Mucosa of gallbladder (tissue), 1 donor: ENCODE data around the gene TLCD5. TPM values are rescaled to one million over a fixed set of nuclear protein-coding genes. Genes with fewer than 3 reads are reported as not detected.

Experiments used
- DNase-seq: peaks from one replicate; pipeline ENCODE4 v3.0.0-alpha.2; 2020; ENCODE audit warnings: low spot score
- total RNA-seq: library from RNA; stranded (reverse); gene quantifications from one replicate; pipeline ENCODE4 v1.2.1, GENCODE V29; 2021
- donor health status: DM: no; HTN: no; CAD: no.

TLCD5 gene
- total RNA-seq, 1 donor from 2014 or later, result 9.8 TPM

DNA sequence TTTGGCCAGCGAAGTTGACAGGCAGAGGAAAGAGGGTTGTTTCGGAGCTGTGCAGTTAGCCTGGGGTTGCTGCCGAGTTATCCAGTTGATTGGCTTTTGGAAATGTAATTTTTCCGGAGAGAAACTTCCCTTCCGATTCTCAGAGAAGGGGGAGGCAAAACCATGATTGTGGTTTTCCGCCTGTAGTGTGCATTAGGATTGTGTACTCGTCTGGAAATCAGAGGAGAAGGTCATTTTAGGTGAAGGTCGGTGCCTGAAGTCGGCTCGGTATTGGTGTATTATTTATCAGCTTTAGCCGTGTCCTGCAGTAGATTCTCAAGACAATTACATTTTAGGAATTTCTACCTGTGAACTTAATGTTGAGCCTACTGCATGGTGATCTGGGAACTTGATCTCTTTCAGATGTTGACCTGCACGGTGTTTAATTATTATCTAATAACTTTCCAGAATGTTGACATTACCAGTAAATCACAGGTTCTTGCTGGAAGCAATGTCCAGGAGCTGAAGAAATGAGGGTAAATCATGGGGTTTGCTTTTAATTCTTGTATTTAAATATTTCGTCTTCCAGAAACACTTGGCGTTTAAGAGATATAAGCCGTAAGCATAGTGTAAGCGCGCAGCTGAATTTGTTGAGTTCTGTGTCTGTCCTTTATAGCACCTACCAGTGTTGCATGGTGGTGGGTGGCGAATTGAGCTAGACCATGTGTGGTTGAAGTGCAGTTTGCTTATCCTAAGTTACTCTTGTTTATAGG is 12.4 kb downstream of the TLCD5 start:
- DNase-seq, result no peak

DNA sequence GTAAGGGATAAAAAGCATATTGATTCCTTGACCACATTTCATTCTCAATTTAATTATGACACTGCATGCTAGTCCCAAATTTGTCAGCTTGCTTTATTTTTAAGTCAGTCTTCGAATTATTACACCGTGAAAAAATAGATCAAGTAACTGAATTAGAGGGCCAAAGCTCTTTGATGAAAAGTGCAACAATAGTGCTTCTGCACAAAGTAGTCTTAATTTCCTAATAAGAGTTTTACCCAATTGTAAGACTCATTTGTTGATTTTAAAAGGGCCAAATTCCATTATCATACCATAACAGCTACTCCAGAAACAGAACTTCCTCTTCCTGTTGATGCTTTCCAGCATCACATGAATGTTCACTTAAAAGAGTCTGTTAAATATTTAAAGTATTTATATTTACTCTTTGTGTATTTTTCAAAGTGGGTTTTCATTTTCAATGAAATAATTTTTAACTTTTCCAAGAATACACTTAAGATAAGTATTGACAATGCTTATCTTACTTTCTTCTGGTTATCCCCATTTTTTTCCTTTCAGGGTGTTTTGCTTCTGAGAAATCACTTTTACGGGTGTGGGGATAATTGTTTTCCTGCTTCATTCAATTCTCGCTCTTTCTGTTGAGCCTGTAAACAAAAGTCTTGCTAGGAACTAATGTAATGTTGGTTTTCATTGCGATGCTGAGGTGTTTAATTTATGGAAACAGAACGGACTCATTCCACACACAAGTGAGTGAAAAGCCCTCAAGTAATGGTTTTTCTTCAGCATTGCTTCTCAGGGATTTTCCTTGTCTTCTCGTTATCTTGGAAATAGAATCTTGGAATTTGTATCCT is 13.2 kb downstream of the TLCD5 start:
- DNase-seq, result no peak

DNA sequence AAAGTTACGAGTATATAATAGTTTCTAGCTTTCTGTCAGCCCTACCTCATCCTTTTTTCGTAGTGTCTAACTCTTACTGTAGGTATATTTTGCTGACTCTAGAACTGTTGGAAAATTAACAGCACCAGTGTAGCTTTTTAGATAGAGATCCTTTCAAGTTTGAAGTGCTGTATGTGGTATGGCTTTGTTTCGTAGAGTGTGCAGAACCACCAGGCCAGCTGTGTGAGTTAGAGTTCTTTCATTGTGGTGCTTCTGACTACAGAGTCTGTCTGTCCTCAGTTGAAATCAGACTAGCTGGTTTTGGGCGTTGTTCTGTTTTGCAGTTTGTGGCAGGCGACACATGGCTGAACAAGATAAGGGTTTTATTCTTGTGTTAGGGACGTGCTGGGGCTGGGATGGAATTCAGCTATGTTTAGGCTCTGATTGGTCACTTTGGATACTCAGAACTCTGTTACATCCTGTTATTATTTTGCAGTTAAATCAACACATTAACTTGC is 14.3 kb downstream of the TLCD5 start:
- peak; percentile 34 for DNase-seq

DNA sequence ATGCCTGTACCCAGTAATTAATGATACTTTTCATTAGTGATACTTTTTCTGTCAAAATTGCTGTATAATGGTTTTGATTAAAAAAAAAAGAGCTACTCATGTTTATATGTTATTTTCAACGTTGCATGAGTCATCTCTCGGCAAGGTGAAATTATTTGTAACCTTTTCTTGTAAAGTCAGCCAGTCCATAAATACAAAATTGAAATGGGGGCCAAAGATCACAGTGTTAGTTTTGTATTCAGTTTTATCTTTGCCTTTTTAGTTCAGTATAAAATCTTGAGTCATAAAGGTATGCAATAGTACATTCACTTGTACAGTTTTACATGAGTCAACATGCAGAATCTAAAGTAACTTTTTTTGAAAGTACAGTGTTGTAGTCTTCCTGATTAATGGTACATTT is 15.4 kb downstream of the TLCD5 start:
- DNase-seq, result no peak

DNA sequence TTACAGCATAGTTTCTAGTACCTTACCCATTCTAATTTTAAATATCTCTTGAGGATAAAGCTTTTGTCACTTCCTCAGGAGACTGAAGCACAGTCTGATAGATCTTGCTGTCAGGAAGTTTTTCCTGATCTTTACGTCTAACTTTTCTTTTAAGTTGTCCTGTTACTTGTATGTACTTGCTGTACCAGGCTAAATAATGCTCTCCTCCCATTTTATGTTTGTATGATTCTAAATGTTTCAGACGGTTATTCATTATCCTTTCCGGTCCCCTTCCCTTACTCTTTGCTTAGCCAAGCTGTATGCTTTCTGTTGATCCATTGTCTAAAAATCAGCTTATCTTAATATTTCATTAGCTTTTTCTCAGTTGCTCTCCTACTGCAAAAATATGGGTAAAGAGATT is 17.1 kb downstream of the TLCD5 start:
- DNase-seq, result no peak

DNA sequence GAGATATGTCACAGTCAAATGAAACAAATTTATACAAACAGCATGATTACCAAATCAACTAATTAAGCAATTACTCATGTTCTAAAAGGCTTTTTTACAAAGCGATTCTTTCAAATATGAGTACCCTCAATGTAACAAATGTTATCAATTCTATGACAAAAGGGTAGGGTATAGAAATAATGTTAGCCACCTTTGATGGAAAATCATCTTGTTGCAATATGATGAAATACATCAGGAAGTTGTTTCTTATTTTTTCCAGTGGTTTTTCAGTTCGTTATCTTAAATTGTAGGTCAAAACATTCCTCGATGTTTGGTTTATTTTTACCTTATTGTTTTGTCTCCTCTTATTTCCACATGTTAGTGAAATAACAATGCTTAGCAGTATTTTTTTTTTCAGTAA is 17.6 kb downstream of the TLCD5 start:
- DNase-seq, result no peak

DNA sequence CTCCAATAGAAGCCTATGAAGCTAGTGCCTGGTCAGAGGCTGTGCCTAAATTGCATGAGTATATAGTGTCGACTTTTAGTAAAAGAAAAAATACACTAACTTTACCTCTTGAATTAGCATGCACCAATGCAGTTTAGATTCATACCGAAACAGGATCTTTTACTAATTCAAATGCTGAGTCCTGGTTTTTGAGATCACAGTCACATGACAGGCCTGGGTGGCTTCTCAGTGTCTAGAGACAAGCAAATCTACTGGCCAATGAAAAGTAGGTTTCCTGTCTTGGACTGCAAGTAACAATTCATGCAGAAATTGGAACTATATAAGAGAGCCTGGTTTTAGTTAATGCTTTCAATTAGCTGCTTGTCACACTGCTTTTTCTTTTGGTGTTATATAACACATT is 18.3 kb downstream of the TLCD5 start:
- DNase-seq, result no peak

DNA sequence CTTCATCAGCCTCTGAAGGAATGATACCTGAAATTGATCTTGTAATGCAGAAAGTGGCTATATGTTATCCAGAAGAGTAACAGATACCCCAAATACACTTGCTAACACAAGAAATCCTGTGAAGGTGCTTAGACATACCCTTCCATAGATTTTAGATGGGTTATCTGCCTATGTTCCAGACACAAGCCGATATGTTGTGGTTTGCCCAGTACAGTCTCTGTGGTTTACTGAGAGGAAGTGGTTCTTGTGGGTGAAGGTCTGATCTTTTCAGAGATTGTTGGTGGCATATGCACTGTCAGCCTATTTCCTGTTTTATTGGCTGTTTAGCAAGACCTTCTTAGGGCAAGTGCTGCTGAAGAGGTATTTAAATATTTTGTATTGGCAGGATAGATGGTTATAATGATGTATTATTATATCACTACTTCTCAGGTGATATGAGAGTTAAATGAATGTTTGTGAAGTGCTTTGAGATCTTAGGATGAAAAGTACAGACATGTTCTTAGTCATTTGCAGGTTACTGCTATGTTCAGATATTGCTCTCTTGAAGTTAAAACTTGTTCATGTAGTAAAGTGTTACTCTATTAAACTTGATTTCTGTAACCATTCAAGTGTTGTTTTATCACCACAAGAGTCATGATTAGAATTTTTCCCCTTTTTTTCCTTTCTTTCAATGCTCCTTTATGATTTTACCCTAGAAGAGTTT is 19.4 kb downstream of the TLCD5 start:
- DNase-seq, result peak; percentile 35

DNA sequence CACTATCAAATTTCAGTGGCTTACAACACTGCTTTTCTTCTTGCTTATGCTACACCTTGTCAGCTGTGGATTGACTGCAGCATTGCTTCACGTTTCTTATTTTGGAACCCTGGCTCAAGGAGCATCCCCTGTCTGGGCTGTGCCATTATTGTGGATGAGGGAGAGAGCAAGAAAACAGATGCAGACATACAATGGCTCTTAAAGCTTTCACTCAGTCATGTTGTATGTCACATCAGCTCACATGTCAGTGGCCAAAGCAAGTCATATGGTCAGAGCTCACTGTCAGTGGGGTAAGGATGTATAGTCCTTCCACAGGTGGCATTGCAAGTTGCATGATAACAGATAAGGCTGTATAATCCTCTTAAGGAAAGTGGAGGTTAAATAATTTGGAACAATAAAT is 21.1 kb downstream of the TLCD5 start:
- no peak for DNase-seq

DNA sequence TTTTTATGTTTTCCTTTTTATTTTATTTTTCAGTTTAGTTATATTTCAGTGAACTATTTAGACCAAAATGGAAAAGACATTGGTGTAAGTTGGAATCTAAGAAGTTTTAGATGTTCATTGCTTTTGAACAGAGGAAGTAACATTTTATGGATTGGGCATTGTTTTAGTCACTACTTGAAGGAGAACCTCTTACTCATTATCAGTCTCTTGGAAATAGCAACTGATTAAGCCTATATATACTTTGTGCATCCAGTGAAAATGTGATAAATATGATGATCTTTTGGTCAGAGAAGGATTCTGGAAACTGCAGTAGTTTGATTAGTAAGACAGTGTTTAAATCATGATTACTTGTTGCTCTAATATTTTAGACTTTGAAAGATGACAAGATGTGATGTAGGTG is 25.5 kb downstream of the TLCD5 start:
- no peak for DNase-seq

DNA sequence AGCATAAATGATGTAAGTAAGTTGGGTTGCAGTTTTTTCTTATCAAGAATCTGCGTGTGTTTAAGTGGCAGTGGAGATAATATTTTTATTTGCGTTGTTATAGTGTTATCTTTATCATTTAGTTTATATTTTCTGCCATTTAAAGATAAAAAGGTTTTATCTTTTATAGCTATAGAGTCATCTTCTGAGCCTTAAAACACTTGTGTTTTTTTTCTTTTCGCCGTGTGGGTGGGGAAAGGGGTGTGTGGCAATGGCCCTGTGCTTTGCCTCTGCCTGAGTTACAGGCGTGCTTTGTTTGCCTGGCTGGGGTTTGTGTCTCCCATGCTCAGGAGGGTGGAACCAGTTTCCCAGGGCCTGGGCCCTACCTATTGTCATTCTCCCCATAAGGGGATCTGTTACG is 27.3 kb downstream of the TLCD5 start:
- DNase-seq, result no peak

DNA sequence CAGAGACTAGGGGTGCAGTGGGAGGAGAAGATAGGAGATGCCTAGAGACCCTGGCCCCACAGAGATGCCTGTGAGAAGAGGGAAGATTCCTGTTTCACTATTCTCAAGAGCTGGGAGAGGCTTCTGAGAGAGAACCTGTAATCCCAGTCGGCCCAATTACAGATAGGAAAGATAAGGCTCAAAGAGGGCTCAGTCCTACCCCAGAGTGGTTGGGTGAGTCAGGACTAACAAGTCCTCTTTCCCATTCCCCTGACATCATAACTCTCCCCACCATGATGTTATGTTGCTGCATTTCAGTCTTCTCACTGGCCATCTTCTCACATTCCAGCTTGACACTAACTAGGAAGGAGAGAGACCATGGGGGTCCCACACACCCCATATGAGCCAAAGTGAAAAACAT is 29.0 kb downstream of the TLCD5 start:
- no peak for DNase-seq

DNA sequence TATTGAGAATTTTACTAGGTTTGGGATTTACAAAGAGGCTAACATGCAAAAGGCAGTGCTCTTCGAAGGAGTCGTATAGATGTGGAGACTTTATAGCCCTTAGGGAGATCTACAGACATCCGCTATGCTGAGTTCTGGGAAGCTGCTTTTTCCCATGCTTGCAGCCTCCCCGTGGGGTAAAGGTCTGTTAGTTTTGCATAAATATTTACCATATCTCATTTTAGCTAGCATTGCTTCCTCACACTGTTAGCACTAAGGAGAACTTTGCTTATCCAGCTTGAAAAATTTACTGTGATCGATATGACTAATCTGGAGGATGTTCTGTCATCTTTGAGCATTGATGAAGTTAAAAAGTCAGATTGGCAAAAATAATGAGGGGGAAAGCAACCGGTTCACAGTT is 29.7 kb downstream of the TLCD5 start:
- DNase-seq, result no peak

DNA sequence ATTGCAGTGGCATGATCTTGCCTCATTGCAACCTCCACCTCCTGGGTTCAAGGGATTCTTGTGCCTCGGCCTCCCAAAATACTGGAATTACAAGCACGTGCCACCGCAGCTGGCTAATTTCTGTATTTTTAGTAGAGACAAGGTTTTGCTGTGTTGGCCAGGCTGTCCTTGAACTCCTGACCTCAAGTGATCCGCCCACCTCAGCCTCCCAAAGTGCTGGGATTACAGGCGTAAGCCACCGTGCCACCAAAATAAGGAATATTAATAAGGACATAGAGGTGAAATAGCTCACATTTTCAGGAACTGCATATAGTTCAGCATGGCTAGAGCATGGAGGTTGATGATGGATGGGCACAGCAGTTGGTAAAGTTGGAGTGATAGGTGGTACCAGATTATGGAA is 32.5 kb downstream of the TLCD5 start:
- DNase-seq, result no peak

DNA sequence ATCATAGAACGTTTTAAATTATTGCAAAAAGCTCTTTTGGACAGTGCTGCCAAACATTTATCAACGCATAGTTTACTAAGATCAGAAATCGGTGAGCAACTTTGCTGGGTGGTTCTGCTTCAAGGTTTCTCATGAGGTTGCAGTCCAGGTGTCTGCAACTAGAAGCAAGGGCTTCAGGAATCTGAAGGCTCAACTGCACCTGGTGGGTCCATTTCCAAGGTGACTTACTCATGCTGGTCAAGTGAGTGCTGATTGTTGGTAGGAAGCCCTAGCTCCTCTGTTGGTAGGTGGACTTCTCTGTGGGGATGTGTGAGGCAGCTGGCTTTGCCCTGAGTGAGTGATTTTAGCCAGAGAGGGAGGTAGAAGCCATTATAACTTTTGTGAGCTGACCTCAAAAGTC is 33.6 kb downstream of the TLCD5 start:
- DNase-seq, result no peak

DNA sequence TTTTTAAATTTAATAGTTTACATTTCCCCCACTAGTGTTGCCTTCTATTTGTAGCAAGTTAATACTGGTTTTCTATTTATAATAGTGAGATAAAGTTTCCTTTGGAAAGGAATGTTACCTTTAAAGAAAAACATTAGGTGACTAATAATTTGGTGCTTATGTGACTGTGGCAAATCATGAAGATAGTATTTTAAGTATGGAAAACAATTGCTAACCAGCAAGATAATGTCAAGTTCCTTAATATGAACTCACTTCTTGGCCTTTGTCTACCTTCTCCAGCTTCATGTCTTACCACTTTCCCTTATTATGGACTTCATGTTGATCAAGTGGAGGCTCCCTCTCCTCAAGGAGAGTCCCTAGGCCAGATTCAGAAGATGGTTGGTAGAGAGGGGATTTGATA is 38.3 kb downstream of the TLCD5 start:
- no peak for DNase-seq

DNA sequence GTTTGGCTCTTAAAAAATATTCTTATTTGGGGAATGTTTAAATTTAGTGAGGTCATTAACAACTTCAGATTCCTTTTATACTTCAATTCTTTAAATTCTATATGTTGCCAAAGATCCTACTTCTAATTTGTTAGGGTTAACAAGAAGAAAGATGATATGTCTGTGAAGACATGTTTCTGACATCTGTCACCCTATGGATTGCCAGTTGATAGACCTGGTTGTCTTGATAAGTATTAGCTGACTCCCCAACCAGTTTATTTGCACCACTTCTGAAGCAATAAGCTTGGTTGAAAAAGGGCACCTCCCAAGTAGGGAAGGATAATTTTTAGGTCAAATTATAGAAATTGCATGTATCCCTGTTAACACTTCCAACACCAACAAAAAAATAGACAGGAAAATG is 40.4 kb downstream of the TLCD5 start:
- DNase-seq, result no peak

DNA sequence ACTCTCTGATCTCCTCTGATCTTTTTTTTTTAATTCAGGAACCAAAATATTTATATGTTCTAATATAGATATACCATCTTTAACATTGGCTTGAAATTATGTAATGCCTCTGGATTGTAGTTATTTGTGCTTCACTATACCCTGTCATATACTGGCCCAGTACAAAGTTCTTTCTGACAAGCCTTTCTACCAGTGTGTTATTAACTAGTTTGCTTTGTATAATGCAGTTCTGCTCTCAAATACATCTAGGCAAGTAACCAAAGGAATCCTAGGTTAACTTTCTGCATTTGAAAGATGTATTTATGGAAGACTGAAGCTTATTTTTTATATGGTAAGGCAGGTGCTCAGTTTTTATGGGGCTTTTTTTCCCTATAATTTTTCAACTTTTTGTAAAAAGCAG is 47.2 kb downstream of the TLCD5 start:
- no peak for DNase-seq

DNA sequence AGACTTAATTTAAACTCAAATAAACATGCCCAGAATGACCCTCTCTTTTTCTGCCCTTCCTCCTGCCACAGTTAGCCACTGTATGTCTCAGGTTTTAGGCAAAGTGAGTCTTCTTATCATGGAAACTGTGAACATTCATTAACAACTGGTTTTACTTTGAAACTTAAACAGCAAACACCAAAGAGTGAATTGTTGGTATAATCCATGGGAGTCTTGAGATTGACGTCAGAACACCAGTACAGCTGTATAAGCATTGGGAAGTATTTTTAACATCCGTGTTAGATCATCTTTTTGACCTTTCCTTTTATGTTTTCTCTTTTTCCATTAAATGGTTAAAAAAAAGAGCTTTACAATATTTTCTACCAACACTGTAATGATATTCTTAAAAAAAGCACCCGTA is 50.0 kb downstream of the TLCD5 start:
- no peak for DNase-seq

DNA sequence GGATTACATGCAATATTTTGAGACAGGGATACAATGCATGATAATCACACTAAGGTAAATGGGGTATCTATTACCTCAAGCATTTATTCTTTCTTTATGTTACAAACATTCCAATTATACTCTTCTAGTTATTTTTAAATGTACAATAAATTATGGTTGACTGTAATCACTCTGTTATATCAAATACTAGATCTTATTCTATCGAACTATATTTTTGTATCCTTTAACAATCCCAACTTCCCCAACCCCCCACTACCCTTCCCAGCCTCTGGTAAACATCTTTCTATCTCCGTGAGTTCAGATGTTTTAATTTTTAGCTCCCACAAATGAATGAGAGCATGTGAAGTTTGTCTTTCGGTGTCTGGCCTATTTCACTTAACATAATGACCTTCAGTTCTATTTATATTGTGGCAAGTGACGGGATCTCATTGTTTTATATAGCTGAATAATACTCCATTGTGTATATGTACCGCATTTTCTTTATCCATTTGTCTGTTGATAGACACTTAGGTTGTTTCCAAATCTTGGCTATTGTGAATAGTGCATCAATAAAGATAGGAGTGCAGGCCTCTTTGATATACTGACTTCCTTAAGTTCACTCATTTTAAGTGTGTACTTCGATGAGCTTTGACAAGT is 51.6 kb downstream of the TLCD5 start:
- DNase-seq, result no peak

DNA sequence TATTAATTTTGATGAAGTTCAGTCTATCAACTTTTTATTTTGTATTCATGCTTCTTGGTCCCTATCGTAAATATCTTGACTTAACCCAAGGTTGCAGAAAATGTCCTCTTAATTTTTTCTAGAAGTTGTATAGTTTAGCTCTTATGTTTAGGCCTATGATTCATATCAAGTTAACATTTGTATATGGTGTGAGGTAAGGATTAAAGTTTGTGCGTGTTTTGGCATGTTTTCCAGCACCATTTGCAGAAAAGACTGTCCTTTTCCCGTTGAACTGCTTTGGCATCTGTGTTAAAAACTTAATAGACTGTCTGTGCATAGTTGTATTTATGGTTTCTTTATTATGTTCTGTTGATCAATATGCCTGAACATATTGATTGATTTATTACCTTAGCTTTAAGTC is 53.4 kb downstream of the TLCD5 start:
- no peak for DNase-seq

DNA sequence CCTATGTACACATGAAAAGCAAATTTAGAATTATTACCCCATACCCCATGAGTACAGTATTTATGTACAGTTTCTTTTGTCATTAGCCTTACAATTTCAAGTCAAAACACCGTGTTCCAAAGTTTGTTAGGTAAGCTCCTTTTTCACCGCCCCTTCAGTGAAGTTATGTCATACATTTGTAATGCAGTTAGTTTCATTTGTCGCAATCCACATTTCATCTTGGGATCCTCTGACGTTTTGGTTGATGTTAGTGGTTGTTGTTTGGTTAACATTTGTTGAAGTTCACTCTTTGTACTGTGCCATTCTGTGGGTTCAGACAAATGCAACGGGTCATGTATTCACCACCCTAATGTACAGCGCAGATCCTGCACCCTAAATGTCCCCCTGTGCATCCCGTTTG is 56.3 kb downstream of the TLCD5 start:
- no peak for DNase-seq
